ENCODE data around the gene INS.
A peak's percentile ranks its signal among the peaks of the same experiment; 100 is the strongest.

Gene INS

DNA sequence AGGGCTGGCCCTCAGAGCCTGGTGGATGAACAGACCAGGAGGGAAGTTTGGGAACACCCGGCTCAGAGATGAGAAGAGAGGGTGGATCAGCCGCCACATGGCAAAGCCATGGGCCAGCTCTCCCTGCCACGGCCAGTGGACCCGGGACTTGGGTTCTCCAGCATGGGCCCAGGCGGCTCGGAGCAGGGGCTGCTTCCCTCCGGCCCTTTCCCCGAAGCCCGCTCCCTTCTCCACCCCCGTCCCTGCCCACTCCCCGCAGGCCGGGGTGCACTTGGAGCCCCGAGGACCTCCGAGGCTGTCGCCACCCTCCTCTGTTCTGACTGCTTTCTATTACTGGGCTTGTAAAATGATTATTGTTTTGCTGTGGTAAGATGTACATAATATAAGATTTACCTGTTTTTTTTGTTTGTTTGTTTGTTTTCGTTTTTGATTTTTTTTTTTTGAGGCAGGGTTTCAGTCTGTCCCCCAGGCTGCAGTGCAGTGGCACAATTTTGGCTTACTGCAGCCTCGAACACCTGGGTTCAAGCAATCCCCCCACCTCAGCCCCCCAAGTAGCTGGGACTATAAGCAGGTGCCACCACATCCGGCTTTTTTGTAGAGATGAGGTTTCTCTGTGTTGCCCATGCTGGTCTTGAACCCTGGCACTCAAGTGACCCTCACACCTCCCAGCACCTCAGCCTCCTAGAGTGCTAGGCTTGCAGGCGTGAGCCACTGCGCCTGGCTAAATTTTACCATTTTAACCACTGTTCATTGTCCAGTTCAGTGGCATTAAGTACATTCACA lies 21.9 kb upstream of the INS start:
- no peak for DNase-seq

DNA sequence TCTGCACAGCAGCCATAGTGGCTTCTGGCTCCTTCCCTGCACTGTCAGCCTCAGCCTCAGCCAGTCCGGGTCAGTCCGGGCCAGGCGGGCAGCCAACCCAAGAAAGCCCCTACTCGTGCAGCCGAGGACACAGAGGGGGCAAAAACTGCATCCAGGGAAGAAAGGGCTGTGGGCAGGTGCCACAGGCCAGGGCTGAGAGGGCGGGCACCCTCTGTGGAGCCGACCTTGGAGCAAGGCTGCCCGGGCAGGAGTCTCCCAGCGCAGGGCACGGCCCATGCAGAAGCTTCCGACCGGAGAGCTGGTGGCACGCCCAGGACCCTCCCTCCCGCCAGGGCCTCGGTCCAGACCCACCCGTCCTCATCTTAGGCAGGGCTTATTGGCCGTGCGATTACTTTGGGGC lies 21.1 kb upstream of the INS start:
- no peak for DNase-seq

DNA sequence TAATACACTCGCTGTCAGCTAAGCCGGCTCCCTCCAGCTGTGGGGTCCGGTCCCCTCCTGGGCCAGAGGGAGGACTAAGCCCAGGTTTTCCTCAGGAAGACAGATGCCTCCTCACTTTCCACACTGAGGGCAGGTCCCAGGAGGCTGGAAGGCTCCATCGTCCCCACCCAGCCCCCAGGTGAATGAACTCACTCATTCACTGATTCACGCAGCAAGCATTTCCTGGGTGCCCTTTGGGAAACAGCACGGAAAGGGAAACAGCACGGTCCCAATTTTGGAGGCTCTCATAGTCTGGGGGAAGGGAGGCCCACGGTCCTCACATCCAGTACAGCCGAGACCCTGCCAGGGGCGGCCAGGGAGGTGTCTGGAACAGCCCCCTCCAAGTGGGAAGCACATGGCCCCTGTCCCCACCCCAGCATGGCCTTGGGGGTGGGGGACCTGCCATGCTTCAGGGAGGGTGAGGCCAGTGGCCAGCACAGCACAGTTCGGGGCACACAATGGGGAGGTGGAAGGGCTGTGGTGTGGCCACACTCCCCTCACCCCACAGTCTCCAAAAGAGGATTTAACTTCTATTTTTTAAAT lies 19.9 kb upstream of the INS start:
- DNase-seq = no peak

- no peak for DNase-seq
These were observed 19.3 kb upstream of the INS start for GRCh38 chr11:2180347-2180746.

DNA sequence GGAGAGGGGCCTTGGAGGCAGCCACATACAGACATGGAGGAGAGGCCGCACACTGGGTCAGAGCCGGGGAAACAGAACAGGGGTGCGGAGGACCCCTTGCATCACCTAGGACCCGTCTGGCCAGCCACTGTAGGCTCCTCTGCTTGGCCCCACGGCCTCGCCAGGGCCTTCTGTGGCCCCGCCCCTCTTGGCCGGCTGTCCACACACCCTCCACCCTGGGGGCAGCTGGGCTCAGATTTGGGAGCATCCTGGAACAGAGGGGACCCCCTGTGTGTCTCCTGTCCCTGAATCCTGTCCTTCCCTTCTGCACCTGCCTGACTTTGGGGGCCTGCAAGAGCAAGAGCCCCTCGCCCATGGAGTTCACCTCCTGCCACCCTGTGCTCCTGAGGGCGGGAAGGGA lies 18.5 kb upstream of the INS start:
- DNase-seq = no peak

DNA sequence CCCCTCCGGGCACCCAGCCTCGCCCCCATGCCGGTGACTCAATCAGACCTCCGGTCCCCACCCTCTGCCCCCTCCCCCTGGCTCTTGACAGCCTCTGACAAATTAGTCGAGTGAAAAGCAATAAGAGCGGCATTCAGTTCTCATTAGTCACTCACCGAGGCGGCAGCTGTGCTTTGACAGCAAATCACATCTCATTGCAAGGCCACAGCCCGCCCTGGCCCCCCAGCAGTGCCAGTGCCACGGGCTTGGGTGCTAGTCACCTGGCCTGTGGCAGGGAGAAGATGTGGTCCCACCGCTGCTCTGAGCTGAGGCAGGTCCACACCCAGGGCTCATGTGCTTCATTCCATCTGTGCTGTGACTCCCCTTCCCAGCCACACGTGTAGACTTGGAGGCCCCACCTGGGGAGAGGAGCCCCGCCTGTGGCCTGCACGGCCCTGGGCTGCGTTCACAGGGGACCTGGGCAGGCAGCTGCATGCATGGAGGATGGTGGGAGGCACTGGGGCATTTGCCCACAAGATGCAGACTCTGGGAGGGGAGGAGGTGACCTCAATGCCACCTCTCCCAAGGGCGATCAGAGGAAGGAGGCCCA lies 18.0 kb upstream of the INS start:
- DNase-seq = peak in 1 of 58 donors; percentile 29

GRCh38 chr11:2178055-2178773 lies 17.2 kb upstream of the INS start:
- peak in 3 of 58 donors; percentile 6 to 59 (median 9) for DNase-seq

DNA sequence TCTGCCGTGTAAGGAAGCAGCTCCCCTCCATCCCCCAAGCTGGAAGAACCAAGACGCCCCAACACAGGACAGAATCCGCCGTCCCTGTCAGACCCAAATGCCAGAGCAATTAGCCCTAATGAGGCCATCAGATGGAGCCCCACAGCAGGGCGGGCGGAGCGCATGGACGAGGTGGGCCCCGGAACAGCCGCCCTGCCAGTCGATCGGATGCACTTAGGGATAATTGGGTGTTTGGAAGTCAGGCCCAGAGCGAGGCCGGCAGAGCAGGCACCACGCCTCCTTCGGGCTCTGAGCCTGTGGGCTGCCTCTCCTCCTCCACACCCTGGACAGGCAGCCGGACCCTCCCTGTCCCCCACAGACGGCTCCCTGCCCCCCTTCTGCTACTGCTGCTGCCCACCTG lies 16.1 kb upstream of the INS start:
- DNase-seq = no peak

DNA sequence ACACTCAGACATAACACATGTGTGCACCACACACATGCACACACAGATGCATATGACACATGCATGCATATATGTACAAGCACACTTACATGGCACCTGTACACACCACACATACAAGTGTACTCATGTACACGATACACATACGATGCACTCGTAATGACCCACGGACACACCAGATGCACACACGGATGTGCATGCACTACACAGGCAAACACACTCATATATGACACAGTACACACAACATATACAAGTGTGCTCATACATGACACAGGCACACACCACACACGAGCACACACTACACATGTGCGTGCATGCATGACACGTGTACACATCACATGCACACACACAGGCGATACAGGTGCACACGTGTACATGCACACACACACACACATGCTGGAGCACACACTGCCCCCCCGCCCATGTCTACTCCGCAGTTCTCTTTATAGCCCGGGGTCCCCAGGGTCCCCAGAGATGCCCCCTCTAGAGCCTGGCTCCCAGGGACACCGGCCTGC lies 15.4 kb upstream of the INS start:
- no peak for DNase-seq

DNA sequence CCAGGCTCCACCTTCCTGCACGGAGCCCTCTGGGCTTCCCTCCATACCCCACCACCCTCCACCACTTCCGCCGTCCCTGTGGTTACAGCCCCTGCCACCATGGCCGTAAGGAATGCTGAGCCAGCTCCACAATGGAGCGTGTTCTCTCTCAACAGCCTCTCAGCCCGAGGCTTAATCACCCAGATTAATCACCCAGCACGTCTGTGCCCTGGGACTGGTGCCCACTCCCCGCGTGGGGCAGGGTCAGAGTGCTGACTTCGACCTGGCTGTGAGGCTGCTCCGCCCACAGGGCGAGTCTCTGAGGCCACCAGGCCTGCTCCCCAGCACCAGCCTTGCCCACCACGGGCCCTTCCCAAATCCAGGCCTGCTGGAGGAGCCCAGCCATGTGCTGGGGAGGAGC lies 14.7 kb upstream of the INS start:
- no peak for DNase-seq

GRCh38 chr11:2174361-2174760 lies 13.4 kb upstream of the INS start:
- no peak for DNase-seq

DNA sequence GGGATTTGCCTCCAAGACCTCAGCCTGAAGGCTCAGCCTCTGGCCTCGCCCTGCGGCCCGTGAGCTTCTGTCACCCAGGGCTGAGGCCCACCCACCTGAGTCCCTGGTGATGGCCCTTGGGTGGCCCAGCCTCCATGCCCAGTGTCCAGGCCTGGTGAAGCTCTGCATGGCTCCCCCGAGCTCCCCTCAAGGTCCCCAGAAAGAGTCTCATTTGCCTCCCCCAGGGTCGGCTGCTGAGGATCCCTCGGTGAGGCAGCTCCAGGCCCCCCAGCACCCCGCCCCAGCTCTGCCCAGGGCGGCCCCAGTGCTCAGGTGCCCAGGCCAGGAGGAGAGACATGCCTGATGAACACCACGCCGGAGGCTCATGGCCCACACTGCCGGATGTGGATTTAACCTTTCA lies 12.8 kb upstream of the INS start:
- DNase-seq = no peak

DNA sequence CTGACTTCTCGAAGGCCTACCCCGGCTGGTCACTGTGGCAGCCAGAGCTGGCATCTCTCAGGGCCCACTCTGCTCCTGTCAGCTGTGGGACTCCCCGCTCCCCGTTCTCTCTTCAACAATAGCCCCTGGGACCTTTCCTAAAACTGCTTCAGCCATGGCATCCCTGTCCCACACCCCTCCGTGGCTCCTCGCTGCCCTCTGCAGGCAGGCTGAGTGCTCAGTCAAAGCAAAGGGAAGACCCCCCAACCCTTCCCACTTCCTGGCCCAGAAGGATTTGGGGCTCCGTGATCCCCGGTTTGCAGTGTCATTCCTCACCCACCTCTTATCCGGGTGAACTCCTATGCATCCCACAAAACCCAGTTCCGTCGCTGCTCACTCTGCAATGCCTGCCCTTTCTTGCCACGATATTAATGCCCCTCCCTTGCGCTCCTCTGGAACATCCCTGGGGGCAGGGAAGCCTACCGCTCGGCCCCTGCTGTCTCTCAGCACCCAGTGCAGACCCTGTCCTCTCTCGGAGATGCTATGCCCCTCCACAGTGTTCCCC lies 12.2 kb upstream of the INS start:
- DNase-seq = no peak

GRCh38 chr11:2172676-2173075 lies 11.7 kb upstream of the INS start:
- no peak for DNase-seq

DNA sequence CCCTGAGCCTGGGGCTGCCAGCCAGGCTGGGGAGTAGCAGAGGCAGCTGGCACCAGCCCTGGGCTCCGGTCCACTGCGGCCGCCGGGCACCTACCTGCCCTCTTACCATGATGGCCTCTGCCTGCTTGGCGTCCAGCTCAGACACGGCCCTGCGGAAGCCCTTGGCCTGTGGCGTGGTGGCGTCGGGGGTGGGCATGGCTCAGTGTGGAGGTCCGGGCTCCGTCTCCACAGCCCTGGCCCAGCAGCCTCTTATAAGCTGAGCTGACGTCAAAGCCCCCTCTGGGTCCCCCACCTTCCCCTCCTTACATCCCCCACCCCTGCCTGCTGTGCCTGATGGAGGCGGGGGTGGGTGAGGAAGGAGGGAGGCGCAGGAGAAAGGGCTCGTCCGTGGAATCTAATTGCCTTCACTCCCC lies 10.6 kb upstream of the INS start, which contains the start of gene TH:
TSS of gene TH (minus strand) at position 225 of the 413 bp plus-strand sequence. CDS start at position 196, 29 bp downstream.
- no peak for DNase-seq

- no peak for DNase-seq
These were observed 8.9 kb upstream of the INS start for GRCh38 chr11:2169626-2170570.

DNA sequence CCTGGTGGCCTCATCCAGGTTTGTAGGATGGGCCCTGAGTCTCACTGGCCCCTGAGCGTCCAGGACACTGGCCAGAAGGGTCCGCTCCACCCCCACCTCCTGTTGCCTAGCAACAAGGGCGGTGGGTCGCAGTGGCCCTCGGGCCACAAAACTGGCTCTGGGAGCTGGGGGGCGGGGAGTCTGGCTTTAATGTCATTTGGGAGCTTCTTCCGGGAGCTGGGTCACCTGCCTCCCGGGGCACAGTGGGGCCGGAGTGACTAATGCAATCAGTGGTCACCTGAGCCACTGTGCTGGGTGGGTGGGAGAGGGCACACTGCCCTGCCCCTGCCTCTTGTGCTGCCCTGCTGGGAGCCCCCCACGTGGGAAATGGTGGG lies 8.0 kb upstream of the INS start:
- DNase-seq = peak in 1 of 58 donors; percentile 9

GRCh38 chr11:2168286-2169004 lies 7.4 kb upstream of the INS start:
- no peak for DNase-seq

- DNase-seq = no peak
These were observed 6.4 kb upstream of the INS start for GRCh38 chr11:2167141-2168045.
